Stimulated activated CD8-positive, alpha-beta memory T cell treated with anti-CD3 and anti-CD28 coated beads, Interleukin-12 subunit alpha, Interleukin-12 subunit beta, amount 100 ng/mL, for 24 hours (primary cell): ENCODE results near the gene PRLR.

Experiments
- DNase-seq: peaks from one replicate; pipeline ENCODE4 v3.0.0-alpha.2; 2020; ENCODE audit errors: extremely low read depth

PRLR gene

DNA sequence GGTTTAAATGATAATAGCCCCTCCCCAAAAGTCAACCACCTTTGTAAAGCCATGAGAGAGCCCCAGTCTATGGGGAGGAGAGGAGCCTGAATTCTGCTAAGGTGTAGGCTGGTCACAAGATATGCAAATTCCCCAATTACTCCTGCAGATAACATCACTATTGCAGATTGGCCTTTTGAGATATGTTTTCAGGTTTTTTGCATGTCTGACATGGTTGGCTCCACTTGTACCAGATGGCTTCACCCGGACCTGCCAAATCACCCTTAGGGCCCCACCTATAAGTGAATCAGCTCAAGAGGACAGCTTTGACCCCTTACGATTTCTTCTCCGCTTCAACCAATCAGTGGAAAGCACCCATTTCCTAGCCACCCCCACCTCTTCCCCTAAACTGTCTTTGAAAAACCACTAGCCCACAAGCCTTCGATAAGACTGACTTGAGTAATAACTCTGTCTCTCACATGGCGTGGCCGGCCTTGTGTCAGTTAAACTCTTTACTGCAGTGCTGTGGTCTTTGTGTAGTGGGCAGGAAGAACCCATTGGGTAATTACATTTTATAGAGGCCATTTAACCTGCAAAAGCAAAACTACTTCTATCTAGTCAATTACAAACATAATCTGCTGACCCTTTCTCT lies 69.7 kb downstream of the PRLR start:
- no peak for DNase-seq

DNA sequence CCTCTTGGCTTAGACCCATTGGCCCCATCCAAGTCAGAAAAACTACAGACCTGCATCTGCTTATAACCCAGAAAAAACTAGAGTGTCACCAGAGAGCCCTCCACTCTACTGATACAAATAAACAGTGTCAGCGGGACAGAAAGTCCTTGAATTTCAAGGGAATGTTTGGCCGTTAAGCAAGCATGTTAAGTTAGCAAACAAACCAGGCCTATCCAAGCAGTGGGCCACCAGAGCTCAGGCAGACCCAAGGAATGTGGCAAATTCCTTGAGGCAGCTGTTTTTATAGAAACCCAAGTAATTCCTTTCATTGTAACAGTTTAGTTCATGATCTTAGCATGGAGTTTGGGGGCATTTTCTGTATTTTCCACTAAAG lies 70.9 kb downstream of the PRLR start:
- no peak for DNase-seq

DNA sequence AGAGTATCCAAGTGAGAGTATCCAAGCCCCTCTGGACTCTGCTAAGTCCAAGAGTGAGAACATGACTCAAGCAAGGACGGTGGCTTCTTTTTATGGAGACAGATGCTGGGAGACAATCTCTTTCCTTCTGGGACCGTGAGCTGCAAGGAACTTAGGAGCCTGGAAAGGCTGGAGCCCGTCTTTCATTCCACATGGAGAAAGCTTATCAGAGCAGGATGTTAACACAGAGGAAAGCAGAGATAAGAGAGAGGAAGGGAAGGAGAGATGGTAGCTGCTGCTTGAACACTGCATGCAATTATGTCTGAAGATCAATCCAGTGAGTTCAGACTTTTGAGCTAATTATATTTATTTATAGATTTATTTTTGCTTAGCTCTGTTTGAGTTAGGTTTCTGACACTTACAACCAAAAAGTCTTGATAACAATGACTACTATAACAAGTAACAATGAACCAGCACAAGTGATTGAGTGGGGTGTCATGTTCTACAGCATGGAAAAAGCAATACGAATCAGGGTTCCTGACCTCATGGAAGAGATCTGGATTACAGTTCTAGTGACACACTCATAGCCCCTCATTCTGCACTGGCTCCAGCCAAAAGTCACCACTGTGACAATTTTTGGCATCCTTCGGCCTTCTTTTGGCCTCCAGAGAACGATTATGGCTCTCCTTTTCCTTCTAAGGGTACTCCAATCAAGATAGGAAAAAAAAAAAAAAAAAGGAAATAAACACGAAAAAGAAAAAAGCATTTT lies 71.5 kb downstream of the PRLR start:
- no peak for DNase-seq

DNA sequence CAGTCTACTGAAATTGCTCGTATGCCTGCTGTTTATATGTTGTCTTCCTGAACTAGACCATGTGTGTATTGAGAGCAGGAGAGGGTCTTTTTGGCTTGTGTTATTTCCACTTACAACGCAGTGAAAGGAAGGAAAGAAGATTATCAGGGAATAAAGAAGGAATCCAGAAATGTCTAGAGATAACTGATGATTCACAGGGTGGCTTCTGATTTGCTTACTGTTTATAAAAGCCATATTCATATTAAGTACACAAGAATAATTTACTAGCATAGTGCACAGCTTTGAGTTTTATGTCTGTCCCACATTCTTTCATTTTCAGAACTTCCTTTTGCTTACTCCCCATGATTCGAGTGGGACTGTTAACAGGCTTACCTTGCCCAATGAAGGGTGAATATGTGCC lies 72.1 kb downstream of the PRLR start:
- no peak for DNase-seq

DNA sequence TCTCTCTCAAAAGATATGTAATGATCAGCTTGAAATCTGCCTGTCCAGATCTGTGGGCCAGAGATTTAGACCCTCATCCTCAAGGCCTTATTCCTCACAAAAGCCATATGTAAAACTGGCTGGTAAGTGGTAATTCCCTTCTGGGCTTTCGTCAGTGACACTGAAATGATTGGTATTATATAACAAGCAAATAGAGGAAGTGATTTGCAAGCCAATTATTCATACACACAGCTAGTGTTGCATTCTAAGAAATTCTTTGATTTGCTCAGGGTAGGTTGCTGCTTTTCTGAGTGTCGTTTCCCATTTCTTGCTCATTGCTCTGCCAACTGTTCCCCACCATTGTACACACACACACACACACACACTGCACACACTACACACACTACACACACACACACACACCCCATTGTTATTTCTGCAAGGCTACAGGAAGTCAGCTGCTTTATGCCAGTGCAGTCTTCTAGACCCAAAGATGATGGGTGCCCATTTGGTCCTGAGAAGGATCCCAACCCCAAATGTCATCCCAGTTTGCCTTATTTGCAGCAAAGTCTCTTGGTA lies 76.8 kb downstream of the PRLR start:
- DNase-seq, result no peak

DNA sequence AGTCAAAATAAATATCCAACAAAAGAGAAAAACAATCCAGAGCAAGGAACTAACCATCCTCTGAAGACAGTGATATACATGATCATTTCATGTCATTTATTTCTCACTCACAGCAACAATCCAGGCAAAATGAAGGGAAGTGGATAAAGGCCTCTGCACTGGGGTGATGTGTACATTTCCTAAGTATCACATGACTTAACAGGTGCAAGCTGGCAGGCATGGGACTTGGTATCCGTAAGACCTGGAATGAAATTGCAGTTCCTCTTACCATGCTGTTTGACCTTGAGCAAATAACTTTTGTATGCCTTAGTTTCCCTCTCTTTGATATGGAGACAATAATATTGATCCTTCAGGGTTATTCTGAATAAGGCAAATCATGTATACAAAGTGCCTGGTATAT lies 77.6 kb downstream of the PRLR start:
- no peak for DNase-seq

DNA sequence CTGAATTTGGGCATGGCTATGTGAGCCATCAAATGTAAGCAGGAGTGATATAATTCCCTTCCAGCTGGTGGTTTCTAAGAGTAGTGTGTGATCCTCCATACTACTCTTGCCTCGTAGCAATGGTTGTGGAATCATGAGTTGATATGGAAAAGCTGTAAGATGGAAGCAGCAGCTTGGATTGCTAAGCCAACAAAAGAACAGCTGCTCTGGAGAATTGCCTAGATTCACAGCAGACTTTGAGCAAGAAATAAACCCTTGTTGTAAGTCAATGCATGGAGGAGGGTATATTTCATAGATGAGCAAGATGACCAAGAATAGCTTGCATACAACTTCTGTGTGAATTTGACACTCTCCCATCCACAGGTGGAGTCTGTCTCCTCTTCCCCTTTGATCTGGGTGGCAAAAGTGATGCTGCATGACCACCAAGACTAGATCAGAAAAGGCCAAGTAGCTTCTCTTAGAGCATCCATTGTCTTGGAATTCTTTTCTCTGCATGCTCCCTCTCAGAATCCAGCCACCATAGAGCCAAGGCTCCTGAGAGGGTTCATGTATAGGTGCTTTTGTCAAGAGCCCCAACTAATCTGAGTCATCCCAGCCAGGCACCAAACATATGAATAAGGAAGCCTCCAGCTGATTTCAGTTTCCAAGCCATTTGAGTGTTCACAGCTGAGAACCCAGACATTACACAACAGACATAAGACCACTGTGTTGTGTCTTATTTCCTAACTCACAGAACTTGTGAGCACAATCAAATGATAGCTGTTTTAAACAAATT lies 79.0 kb downstream of the PRLR start:
- no peak for DNase-seq

DNA sequence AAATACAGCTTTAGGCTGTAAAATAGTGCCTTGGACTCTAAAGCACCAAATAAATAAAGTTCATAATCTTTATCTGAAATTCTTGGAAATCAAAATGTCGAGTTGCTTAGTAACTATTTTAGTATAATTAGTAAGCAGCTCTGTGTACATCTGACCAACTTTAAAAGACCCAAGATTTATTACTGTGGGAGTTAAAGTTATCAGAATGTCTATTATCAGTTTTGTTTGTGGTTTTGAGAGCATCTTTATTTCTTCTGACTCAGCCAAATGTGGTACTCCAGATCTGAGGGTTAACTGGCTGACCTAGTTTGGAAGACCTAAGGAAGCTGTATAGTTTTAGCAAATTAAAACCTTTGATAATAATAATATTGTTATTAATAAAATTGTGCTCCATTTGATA lies 81.2 kb downstream of the PRLR start:
- DNase-seq, result no peak

DNA sequence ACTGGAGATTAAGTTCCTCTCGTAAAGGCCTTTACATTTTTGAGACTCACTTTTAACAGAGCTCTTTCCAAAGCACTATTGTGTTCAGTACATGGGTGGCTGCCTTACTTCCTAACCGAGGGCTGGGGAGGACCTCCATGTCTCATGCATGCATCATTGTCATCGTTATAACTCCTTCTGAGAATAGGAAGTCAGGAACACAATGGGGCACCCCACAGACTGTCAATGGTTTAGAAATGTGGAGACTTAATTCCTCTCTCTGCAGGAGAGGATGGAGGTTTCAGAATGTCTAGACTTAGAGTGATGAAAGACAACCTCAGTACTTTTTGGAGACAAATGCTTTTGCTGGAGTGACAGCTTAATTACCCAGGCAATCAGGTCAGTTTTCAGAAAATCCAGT lies 83.9 kb downstream of the PRLR start:
- no peak for DNase-seq

DNA sequence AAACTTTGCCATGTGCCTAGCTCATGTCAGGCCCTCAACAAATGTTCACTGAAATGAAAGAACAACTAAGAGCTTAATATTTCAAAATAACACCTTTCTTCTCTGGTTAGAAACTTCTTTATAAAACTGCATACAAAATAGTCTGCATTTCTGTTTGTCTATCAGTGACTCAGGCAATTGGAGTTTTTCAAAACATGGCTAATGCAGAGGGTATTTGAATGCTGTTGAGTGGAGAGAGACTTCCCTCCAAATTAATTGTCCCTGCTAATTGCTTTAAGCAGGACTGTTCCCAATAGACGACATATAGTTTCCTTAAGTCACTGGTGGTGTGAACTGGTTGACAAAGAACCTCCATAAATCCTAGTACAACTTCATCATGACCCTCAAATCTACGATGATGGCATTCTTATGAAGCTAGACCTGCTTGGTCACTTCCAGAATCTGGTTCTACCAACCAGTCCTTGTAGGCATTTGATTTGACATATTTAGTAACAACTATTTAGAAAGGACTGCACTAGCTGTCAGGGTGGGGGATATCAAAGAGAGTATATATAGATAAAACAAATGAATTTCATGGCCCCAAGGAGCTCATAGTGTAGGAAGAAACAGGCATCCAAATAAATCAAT lies 84.5 kb downstream of the PRLR start:
- no peak for DNase-seq

DNA sequence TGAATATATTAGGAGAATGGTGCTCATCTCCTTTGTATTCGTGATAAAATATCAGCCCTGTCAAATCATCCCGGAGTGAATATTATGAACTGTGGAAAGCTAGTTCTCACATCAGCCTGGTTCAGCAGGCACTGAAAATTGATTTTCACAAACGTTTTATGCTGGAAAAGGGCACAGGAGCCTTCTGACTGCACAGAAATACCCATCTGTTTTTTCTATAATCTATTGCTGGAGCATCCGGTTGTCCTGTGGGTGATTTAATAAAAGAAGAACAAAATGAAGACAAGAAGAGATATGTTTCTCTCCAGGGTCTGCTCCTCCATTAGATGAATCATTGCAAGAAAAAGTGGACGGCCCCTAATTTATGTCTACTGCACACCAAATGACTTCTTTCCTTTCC lies 85.3 kb downstream of the PRLR start:
- DNase-seq, result no peak

DNA sequence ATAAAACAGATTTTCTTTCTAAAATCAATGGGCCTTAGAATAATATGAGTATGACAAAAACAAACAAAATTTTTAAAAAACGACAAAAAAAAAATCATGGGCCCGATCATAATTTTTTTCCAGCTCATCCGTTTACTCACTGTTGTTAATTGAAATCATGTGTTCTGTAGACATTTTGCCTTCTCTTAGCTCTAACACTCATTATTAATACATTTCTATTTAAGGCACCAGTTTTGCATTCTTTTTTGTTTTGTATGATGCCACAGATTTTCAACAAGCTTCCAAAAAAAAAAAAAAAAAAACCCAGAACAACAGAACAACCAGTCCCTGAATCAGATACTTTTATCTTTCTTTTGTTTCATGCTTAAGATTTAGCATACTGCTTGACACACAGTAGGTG lies 86.4 kb downstream of the PRLR start:
- no peak for DNase-seq

DNA sequence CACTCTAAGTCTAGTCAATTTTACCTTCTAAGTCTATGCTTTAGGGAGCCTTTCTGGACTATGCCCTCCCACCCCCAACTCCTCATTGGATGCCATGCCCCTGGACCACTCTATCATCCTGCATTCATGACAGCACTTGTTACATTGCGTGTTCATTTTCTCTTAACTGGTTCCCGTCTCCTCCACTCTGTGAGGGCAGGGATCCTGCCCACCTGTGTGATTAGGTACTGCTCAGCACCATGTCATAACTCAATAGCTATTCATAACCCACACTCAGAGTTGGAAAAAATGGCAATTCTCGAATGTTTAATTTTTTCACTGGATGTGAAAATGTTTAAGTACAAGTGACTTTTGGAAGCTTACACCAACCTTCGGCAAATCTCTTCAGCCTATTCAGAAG lies 88.5 kb downstream of the PRLR start:
- DNase-seq, result no peak

DNA sequence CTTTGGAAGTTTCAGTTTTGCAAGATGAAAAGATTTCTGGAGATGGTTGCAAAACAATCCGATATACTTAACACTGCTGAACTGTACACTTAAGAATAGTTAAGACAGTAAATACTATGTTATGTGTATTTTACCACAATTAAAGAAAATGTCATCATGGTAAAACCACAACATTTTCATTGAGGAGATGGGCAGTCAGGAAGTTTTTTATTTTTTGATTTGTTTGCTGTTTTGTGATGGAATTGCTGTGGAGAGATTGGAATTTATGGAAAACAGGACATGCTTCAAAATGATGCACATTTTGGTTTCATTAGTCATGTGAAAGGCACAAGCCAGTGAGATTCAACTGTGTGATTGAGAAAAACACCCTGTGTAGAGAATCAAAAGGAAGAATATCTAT lies 92.1 kb downstream of the PRLR start:
- DNase-seq, result no peak

DNA sequence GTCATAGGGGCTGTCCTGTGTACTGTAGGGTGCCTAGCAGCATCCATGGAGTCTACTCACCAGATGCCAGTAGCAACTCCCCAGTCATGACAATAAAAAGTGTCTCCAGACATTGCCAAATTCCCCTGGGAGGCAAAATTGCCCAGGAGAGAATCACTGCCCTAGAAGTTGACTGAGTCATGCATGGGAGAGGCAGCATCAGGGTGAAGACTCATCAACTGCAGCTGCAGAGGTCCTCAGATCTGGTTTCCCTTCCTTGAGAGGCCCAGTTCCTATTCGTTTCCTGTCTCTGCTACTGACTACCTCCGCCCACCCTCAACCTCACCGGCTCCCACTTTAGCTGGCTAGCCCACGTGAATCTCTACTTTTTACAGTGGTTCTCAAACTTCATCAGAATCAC lies 93.9 kb downstream of the PRLR start:
- no peak for DNase-seq

DNA sequence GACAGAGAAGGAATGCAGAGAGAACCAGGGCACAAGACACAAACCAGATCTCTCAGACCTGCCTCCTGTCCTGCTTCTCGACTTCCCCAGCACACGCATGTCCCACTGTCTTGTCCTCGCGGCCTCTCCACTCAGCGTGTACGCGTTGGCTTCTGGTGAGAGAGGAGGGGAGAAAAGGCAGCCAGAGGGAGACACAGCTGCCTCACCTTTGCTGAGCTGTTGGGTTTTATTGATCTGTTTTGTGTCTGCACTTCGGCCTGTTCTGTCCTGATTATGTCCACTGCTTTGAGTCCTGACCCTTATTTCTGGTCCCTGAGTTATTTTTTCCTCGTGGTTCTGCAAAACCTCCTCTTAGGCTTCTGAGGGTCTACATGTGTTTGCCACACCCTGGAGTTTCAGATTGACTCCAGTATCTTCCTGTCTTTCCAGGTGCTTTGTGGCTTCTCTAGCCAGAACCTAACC lies 95.0 kb downstream of the PRLR start:
- no peak for DNase-seq

DNA sequence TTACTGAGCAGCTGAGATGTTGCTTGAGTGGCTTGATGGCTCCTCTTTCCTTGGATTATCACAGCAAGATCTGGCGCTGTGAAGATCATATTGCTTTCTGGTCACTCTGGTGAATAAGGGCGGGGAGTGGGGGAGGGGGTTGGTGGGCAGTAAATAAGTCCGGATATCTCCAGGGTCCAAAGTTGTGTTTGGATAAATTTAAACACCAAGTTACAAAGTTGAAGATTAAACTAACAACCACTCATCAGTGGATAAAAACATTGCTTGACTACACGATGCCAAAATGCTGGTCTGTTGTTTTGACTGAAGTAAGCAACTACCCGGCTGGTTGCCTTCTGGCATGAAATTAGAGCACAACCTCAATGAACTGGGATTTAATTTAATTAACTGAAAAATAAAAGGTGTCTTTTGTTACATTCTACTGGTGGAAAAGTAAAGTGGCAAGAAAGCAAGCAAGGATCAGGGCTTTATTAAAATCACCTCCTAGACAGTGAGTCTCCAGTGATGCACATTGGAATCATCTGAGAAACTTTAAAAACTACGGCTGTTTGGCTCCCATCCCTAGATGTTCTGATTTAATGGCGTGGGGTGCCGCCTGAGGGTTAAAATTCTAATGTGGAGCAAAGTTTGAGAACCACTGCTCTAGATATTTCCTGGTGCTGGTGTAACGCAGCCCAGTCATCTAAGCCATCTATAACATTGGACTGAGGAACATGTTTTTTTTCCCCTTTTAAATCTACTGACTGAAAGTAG lies 95.8 kb downstream of the PRLR start:
- DNase-seq, result no peak

DNA sequence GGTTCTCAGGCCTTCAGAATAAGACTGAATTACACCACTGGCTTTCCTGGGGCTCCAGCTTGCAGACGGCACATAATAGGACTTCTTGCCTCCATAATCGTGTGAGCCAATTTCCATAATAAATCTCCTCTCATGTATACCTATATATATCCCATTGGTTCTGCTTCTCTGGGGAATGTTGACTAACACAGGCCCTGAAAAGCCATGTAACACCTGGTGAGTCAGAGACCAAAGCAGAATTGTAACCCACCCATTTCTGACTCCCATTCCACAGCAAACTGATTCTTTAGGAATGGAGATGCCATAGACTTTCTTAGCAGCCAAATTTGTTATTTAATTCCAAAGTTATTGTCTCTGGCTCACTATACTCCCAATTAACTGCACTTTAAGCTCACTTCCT lies 97.1 kb downstream of the PRLR start:
- no peak for DNase-seq

DNA sequence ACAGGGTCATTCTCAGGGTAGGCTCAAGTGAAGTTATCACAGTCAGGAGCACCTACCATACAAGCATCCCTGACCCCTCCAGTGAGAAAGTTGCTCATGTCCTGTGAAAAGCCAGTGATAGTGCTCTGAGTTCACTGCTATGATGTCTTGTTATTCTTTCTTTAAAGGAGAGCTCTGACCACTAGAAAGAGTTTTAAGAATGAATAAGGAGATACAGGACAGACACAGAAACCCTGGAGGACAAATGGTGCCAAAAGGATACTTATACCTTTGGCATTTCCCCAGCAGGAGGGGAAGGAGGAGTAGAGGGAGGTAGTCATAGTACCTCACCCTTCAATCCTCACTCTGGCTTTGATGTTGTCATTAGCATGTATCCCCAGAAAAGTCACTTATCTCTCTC lies 98.6 kb downstream of the PRLR start:
- DNase-seq, result no peak

DNA sequence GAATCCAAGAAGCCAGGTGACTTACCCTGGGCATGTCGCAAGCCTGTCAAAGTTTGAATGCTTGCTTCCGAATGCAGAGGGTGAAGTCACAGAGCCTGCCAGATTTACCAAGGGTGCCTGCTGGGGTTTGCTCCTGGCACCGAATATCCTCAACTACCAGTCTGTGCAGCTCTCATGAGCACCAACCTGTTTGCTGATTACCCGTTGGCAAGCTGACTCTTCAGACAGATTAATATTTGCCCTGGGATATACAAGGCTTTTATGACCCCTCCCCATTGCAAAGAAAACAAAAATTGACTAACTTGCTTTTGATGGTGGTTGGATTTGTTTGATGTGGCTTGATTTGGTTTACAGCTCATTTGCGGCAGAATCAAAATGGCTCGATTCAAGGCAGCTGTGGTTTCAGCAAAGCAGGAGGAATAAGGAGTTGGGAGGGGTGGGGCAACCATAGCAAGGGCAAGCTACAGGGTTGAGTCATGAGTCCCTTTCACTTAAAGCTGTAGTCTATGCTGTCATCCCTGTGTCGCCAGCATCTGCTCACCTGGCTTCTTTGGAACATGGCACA lies 100.3 kb downstream of the PRLR start:
- peak; percentile 23 for DNase-seq

DNA sequence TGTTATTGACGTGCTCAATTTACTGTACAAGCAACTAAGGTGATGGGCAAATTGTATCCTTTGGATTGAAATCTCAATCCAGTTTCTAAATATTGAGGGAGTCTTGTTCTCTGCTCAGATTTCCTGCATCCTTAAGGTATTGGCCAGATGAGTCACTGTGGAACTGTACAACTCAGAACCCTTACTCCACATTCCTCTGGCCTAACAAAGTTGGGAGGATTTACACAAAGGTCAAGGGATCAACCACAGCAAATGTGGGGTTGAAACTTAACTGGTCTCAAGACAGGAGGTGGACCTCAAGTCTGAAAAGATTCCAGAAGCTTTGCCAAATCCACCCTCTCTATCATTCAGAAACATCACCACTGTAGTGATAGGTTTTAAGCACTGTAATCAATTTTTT lies 101.0 kb downstream of the PRLR start:
- DNase-seq, result no peak
